Measurements from ENCODE around the gene ZNF362.

Gene ZNF362

GRCh38 chr1:33335020-33335419 lies 78.7 kb downstream of the ZNF362 start:
- H3K9me3 ChIP-seq (ENCODE audit: insufficient read depth, low read depth, low read length), result no peaks in the 10 kb centered on the region
- H3K9ac ChIP-seq (ENCODE audit: low read length), result no peak overlapping the region
- peaks cover 37 to 52% of the 10 kb centered on the region in 2 experiments for H3K36me3 ChIP-seq (ENCODE audit: control insufficient read depth in 1 of 2, insufficient read depth in 2 of 2, low read length in 2 of 2)
- H2BK120ac ChIP-seq (ENCODE audit: insufficient read depth, low read length, poor library complexity), result no peak overlapping the region
- H3K27me3 ChIP-seq (ENCODE audit: insufficient read depth, low read length), result no peaks in the 10 kb centered on the region
- H2AFZ ChIP-seq (ENCODE audit: insufficient read depth, low read length, poor library complexity), result no peak overlapping the region
- no CpG with 5 or more reads among the region's 4 CpGs for WGBS (ENCODE audit: extremely low coverage, insufficient coverage, insufficient read length)
- H3K79me2 ChIP-seq (ENCODE audit: control insufficient read depth, insufficient read depth, low read length, poor library complexity), result peaks cover 6% of the 10 kb centered on the region
- H3K23ac ChIP-seq (ENCODE audit: low read length), result no peak overlapping the region
- H3K4ac ChIP-seq (ENCODE audit: low read depth, low read length), result no peak overlapping the region
- no peak overlapping the region for H4K12ac ChIP-seq (ENCODE audit: low read depth, low read length)
- no peak overlapping the region for H4K8ac ChIP-seq (ENCODE audit: low read depth, low read length)
- no peak overlapping the region for H3K18ac ChIP-seq (ENCODE audit: low read length)
- H3K27ac ChIP-seq (ENCODE audit: low read depth, low read length), result no peak overlapping the region
- H2BK12ac ChIP-seq (ENCODE audit: low read length), result no peak overlapping the region
- peaks cover 10% of the 10 kb centered on the region for H3K79me1 ChIP-seq (ENCODE audit: low read length)
- H2AK5ac ChIP-seq (ENCODE audit: low read length), result no peak overlapping the region
- no peak overlapping the region for H4K91ac ChIP-seq (ENCODE audit: low read depth, low read length)
- no peak overlapping the region for H3K4me2 ChIP-seq (ENCODE audit: low read length)
- H3K4me1 ChIP-seq (ENCODE audit: control insufficient read depth in 1 of 2, insufficient read depth in 2 of 2, low read length in 2 of 2), result peaks cover 21 to 30% of the 10 kb centered on the region in 2 experiments
- no peak overlapping the region for H3K14ac ChIP-seq (ENCODE audit: low read length)
- no peak overlapping the region for H3K4me3 ChIP-seq (ENCODE audit: low read depth, low read length)
- no peak overlapping the region for H2BK5ac ChIP-seq (ENCODE audit: low read depth, low read length, poor library complexity)
- DNase-seq, result no peak

GRCh38 chr1:33336580-33336979 lies 80.3 kb downstream of the ZNF362 start:
- peak overlapping the region; percentile 92 for H3K18ac ChIP-seq (ENCODE audit: low read length)

GRCh38 chr1:33337441-33337840 lies 81.1 kb downstream of the ZNF362 start:
- no peaks in the 10 kb centered on the region for H3K9me3 ChIP-seq (ENCODE audit: insufficient read depth, low read depth, low read length)
- H3K79me1 ChIP-seq (ENCODE audit: low read length), result peaks cover 10% of the 10 kb centered on the region
- no peak overlapping the region for H4K8ac ChIP-seq (ENCODE audit: low read depth, low read length)
- no peak overlapping the region for H3K9ac ChIP-seq (ENCODE audit: low read length)
- no peak overlapping the region for H2AFZ ChIP-seq (ENCODE audit: insufficient read depth, low read length, poor library complexity)
- H3K14ac ChIP-seq (ENCODE audit: low read length), result no peak overlapping the region
- H3K18ac ChIP-seq (ENCODE audit: low read length), result no peak overlapping the region
- no peak overlapping the region for H2BK5ac ChIP-seq (ENCODE audit: low read depth, low read length, poor library complexity)
- H3K27ac ChIP-seq (ENCODE audit: low read depth, low read length), result no peak overlapping the region
- no peak overlapping the region for H2BK12ac ChIP-seq (ENCODE audit: low read length)
- no peak overlapping the region for H4K91ac ChIP-seq (ENCODE audit: low read depth, low read length)
- H2BK120ac ChIP-seq (ENCODE audit: insufficient read depth, low read length, poor library complexity), result no peak overlapping the region
- no peak overlapping the region for H3K4me2 ChIP-seq (ENCODE audit: low read length)
- no peak overlapping the region for H4K12ac ChIP-seq (ENCODE audit: low read depth, low read length)
- no CpG with 5 or more reads among the region's 6 CpGs for WGBS (ENCODE audit: extremely low coverage, insufficient coverage, insufficient read length)
- H3K36me3 ChIP-seq (ENCODE audit: control insufficient read depth in 1 of 2, insufficient read depth in 2 of 2, low read length in 2 of 2), result peaks cover 26 to 36% of the 10 kb centered on the region in 2 experiments
- H3K79me2 ChIP-seq (ENCODE audit: control insufficient read depth, insufficient read depth, low read length, poor library complexity), result peaks cover 20% of the 10 kb centered on the region
- DNase-seq, result no peak
- H3K27me3 ChIP-seq (ENCODE audit: insufficient read depth, low read length), result no peaks in the 10 kb centered on the region
- H2AK5ac ChIP-seq (ENCODE audit: low read length), result no peak overlapping the region
- H3K4me1 ChIP-seq (ENCODE audit: control insufficient read depth in 1 of 2, insufficient read depth in 2 of 2, low read length in 2 of 2), result peaks cover 35 to 42% of the 10 kb centered on the region in 2 experiments
- peak overlapping the region; percentile 7 for H3K4ac ChIP-seq (ENCODE audit: low read depth, low read length)
- H3K4me3 ChIP-seq (ENCODE audit: low read depth, low read length), result no peak overlapping the region
- H3K23ac ChIP-seq (ENCODE audit: low read length), result peak overlapping the region; percentile 42

More at GRCh38 chr1:33336580-33336979, 80.3 kb downstream of the ZNF362 start:
- H3K9me3 ChIP-seq (ENCODE audit: insufficient read depth, low read depth, low read length), result no peaks in the 10 kb centered on the region
- no peaks in the 10 kb centered on the region for H3K27me3 ChIP-seq (ENCODE audit: insufficient read depth, low read length)
- peaks cover 10% of the 10 kb centered on the region for H3K79me1 ChIP-seq (ENCODE audit: low read length)
- no CpG with 5 or more reads among the region's 9 CpGs for WGBS (ENCODE audit: extremely low coverage, insufficient coverage, insufficient read length)
- peaks cover 27 to 37% of the 10 kb centered on the region in 2 experiments for H3K36me3 ChIP-seq (ENCODE audit: control insufficient read depth in 1 of 2, insufficient read depth in 2 of 2, low read length in 2 of 2)
- no peak overlapping the region for H2BK12ac ChIP-seq (ENCODE audit: low read length)
- no peak overlapping the region for H3K23ac ChIP-seq (ENCODE audit: low read length)
- no peak overlapping the region for H4K12ac ChIP-seq (ENCODE audit: low read depth, low read length)
- no peak overlapping the region for H3K4me3 ChIP-seq (ENCODE audit: low read depth, low read length)
- H3K4ac ChIP-seq (ENCODE audit: low read depth, low read length), result peak overlapping the region; percentile 93
- H3K27ac ChIP-seq (ENCODE audit: low read depth, low read length), result no peak overlapping the region
- no peak overlapping the region for H2BK5ac ChIP-seq (ENCODE audit: low read depth, low read length, poor library complexity)
- peak overlapping the region; percentile 47 for H3K14ac ChIP-seq (ENCODE audit: low read length)
- no peak for DNase-seq
- H4K91ac ChIP-seq (ENCODE audit: low read depth, low read length), result no peak overlapping the region
- H3K79me2 ChIP-seq (ENCODE audit: control insufficient read depth, insufficient read depth, low read length, poor library complexity), result peaks cover 15% of the 10 kb centered on the region
- H3K4me1 ChIP-seq (ENCODE audit: control insufficient read depth in 1 of 2, insufficient read depth in 2 of 2, low read length in 2 of 2), result peaks cover 31 to 39% of the 10 kb centered on the region in 2 experiments
- H2AFZ ChIP-seq (ENCODE audit: insufficient read depth, low read length, poor library complexity), result peak overlapping the region; percentile 50
- H2AK5ac ChIP-seq (ENCODE audit: low read length), result no peak overlapping the region
- no peak overlapping the region for H3K9ac ChIP-seq (ENCODE audit: low read length)
- H4K8ac ChIP-seq (ENCODE audit: low read depth, low read length), result no peak overlapping the region
- H3K4me2 ChIP-seq (ENCODE audit: low read length), result no peak overlapping the region
- H2BK120ac ChIP-seq (ENCODE audit: insufficient read depth, low read length, poor library complexity), result no peak overlapping the region

GRCh38 chr1:33338048-33338439 lies 81.8 kb downstream of the ZNF362 start:
- no peak overlapping the region for H3K4me3 ChIP-seq (ENCODE audit: low read depth, low read length)
- H3K4me2 ChIP-seq (ENCODE audit: low read length), result peak overlapping the region; percentile 47
- no peak overlapping the region for H3K23ac ChIP-seq (ENCODE audit: low read length)
- H3K14ac ChIP-seq (ENCODE audit: low read length), result no peak overlapping the region
- no peak overlapping the region for H2BK120ac ChIP-seq (ENCODE audit: insufficient read depth, low read length, poor library complexity)
- peak overlapping the region; percentile 89 for H3K27ac ChIP-seq (ENCODE audit: low read depth, low read length)
- no peaks in the 10 kb centered on the region for H3K27me3 ChIP-seq (ENCODE audit: insufficient read depth, low read length)
- no peak overlapping the region for H2AK5ac ChIP-seq (ENCODE audit: low read length)
- no peak overlapping the region for H4K12ac ChIP-seq (ENCODE audit: low read depth, low read length)
- H2BK5ac ChIP-seq (ENCODE audit: low read depth, low read length, poor library complexity), result peak overlapping the region; percentile 76
- H2BK12ac ChIP-seq (ENCODE audit: low read length), result no peak overlapping the region
- peak overlapping the region; percentile 39 for H4K91ac ChIP-seq (ENCODE audit: low read depth, low read length)
- peak in 1 of 2 donors; percentile 18 for DNase-seq
- no peak overlapping the region for H2AFZ ChIP-seq (ENCODE audit: insufficient read depth, low read length, poor library complexity)
- H3K36me3 ChIP-seq (ENCODE audit: control insufficient read depth in 1 of 2, insufficient read depth in 2 of 2, low read length in 2 of 2), result peaks cover 23 to 36% of the 10 kb centered on the region in 2 experiments
- H3K18ac ChIP-seq (ENCODE audit: low read length), result no peak overlapping the region
- no peak overlapping the region for H4K8ac ChIP-seq (ENCODE audit: low read depth, low read length)
- peaks cover 22% of the 10 kb centered on the region for H3K79me2 ChIP-seq (ENCODE audit: control insufficient read depth, insufficient read depth, low read length, poor library complexity)
- peak overlapping the region; percentile 1 for H3K4ac ChIP-seq (ENCODE audit: low read depth, low read length)
- H3K79me1 ChIP-seq (ENCODE audit: low read length), result peaks cover 10% of the 10 kb centered on the region
- H3K4me1 ChIP-seq (ENCODE audit: control insufficient read depth in 1 of 2, insufficient read depth in 2 of 2, low read length in 2 of 2), result peaks cover 41 to 47% of the 10 kb centered on the region in 2 experiments
- no CpG with 5 or more reads among the region's 1 CpG for WGBS (ENCODE audit: extremely low coverage, insufficient coverage, insufficient read length)
- H3K9ac ChIP-seq (ENCODE audit: low read length), result no peak overlapping the region
- no peaks in the 10 kb centered on the region for H3K9me3 ChIP-seq (ENCODE audit: insufficient read depth, low read depth, low read length)

All from trophoblast cell (in vitro differentiated cells and primary cell).